HepG2 (cell line): ENCODE data around the gene MAP3K3. TPM values are rescaled to one million over a fixed set of nuclear protein-coding genes. Genes with fewer than 3 reads are reported as not detected.

Source experiments
- ATAC-seq: fragments of 200-7000 bp; cut with Tn5 transposase; 3 replicates; pipeline ENCODE4 v1.9.1; 2020; ENCODE audit warnings: mild to moderate bottlenecking, moderate library complexity
- BruUV-seq: library from RNA; stranded (reverse); fragments of 400-500 nt; replicated peaks from 2 replicates; lab custom pipeline; 2021; lab: Mats Ljungman, UMichigan
- CTCF ChIA-PET: fragments of 300-600 bp; formaldehyde crosslinking; extraction: SDS; loops from one replicate; lab custom pipeline; 2021; ENCODE audit warnings: low total read pairs, inconsistent platforms, low intra/inter-chr PET ratio; lab: Yijun Ruan, JAX
- POLR2A ChIA-PET: fragments of 350-600 bp; sonication (Branson Sonifier 250); formaldehyde crosslinking; loops from one replicate; lab custom pipeline; 2020; ENCODE audit warnings: antibody characterized with exemption, inconsistent platforms; lab: Yijun Ruan, JAX
- DNase-seq: peaks from one replicate; pipeline ENCODE4 v3.0.0-alpha.2; 2015; ENCODE audit warnings: low spot score
- FAIRE-seq: peaks from 3 replicates; lab custom pipeline; 2011; peaks lifted over from hg19 to GRCh38; lab: Jason Lieb, UNC
- H2AFZ ChIP-seq: one replicate; pipeline ENCODE4 v1.6.1; 2011; ENCODE audit warnings: low read length, inconsistent platforms
- H3K27ac ChIP-seq: fragments of 300-600 bp; 3 replicates; pipeline ENCODE4 v1.8.0; 2011; ENCODE audit warnings: mixed run types, mild to moderate bottlenecking, mixed read lengths, low read length, inconsistent platforms; ENCODE audit not compliant: insufficient read depth; ENCODE audit errors: extremely low read length
- H3K27me3 ChIP-seq, 2 experiments: fragments of 200-600 bp in 1 of 2; 2 replicates in 1 of 2; 3 replicates in 1 of 2; pipeline versions ENCODE4 v1.6.0 to v1.8.0; 2011; ENCODE audit warnings: low read length in 2 of 2, mild to moderate bottlenecking in 2 of 2, moderate library complexity in 2 of 2, inconsistent platforms in 1 of 2; ENCODE audit not compliant: insufficient read depth in 2 of 2, control insufficient read depth in 1 of 2
- H3K36me3 ChIP-seq, 2 experiments: fragments of 200-600 bp in 1 of 2; replicated peaks in 1 of 2; 2 replicates in 1 of 2; 3 replicates in 1 of 2; pipeline versions ENCODE4 v1.5.1 to v1.8.0; 2011; ENCODE audit warnings: low read length in 2 of 2, inconsistent platforms in 1 of 2; ENCODE audit not compliant: insufficient read depth in 2 of 2, control insufficient read depth in 1 of 2
- H3K4me1 ChIP-seq: 2 replicates; pipeline ENCODE4 v1.5.1; 2012; ENCODE audit warnings: low read length, inconsistent platforms; ENCODE audit not compliant: insufficient read depth
- H3K4me2 ChIP-seq: 2 replicates; pipeline ENCODE4 v1.6.0; 2011; ENCODE audit warnings: low read depth, low read length, inconsistent platforms
- H3K4me3 ChIP-seq, 3 experiments: fragments of 200-600 bp in 1 of 3; sonication (generic), shearing (Covaris generic) in 1 of 3; replicated peaks in 1 of 3; 2 replicates each; pipeline ENCODE4 v1.5.1; 2011 to 2016; ENCODE audit warnings: low read length in 3 of 3, inconsistent platforms in 2 of 3, low read depth in 2 of 3, mild to moderate bottlenecking in 2 of 3, control low read depth in 1 of 3, mixed read lengths in 1 of 3; ENCODE audit not compliant: insufficient read depth in 1 of 3
- H3K79me2 ChIP-seq: one replicate; pipeline ENCODE4 v1.6.1; 2011; ENCODE audit warnings: low read length, inconsistent platforms; ENCODE audit not compliant: insufficient read depth
- H3K9ac ChIP-seq: 2 replicates; pipeline ENCODE4 v1.6.0; 2011; ENCODE audit warnings: mild to moderate bottlenecking, low read depth, low read length, inconsistent platforms; ENCODE audit not compliant: insufficient read depth
- H3K9me3 ChIP-seq: 2 replicates; pipeline ENCODE4 v1.5.1; 2012; ENCODE audit warnings: mild to moderate bottlenecking, low read length
- H4K20me1 ChIP-seq: 2 replicates; pipeline ENCODE4 v1.6.0; 2011; ENCODE audit warnings: inconsistent platforms, mild to moderate bottlenecking, low read length, moderate library complexity; ENCODE audit not compliant: insufficient read depth
- ARNTL ChIP-seq: sonication (generic); formaldehyde crosslinking; IDR thresholded peaks from 2 replicates; pipeline ENCODE4 v1.4.0; 2020; ENCODE audit warnings: mild to moderate bottlenecking, missing genetic modification reagents
- HDAC6 ChIP-seq: fragments of 200-600 bp; sonication (generic); IDR thresholded peaks from 2 replicates; pipeline ENCODE4 v1.7.0; 2017; ENCODE audit warnings: mild to moderate bottlenecking, antibody characterized with exemption, low read length, low read depth
- HNRNPL ChIP-seq: fragments of 200-400 bp; formaldehyde crosslinking; IDR thresholded peaks from 2 replicates; pipeline ENCODE4 v1.6.1; 2017; ENCODE audit warnings: mild to moderate bottlenecking, low read depth, low read length
- PPARG ChIP-seq: conservative IDR thresholded peaks from 2 replicates; pipeline ENCODE4 v1.6.1; 2016; ENCODE audit warnings: missing biosample characterization, missing genetic modification reagents
- RNF2 ChIP-seq: fragments of 450-650 bp; conservative IDR thresholded peaks from 2 replicates; pipeline ENCODE4 v1.6.1; 2016; ENCODE audit warnings: low read depth
- SRY ChIP-seq: sonication (generic); formaldehyde crosslinking; IDR thresholded peaks from 2 replicates; pipeline ENCODE4 v1.8.0; 2022; ENCODE audit warnings: mild to moderate bottlenecking, missing genetic modification reagents
- SUZ12 ChIP-seq: fragments of 150-350 bp; IDR thresholded peaks from 2 replicates; pipeline ENCODE4 v1.6.1; 2014; ENCODE audit warnings: low read depth, low read length
- ZNF282 ChIP-seq: fragments of 450-650 bp; IDR thresholded peaks from 2 replicates; pipeline ENCODE4 v1.6.1; 2018; ENCODE audit not compliant: partially characterized antibody
- ZSCAN22 ChIP-seq: sonication (generic); formaldehyde crosslinking; IDR thresholded peaks from 2 replicates; pipeline ENCODE4 v1.4.0; 2020; ENCODE audit warnings: mild to moderate bottlenecking, missing genetic modification reagents
- whole genome bisulfite sequencing: methylation state at CpG from one replicate; pipeline ENCODE4 v1.1.6; 2017; ENCODE audit warnings: low lambda C conversion rate; 5-methylcytosine and 5-hydroxymethylcytosine counted together
- in situ Hi-C: cut with HindIII; loops from 2 replicates; pipeline ENCODE4 v1.10.0; 2017; ENCODE audit warnings: low pct_unique_long_range_greater_than_20kb; ENCODE audit not compliant: extremely low pct_ligation_motif_present
- intact Hi-C: fragments of 100-400 bp; cut with micrococcal nuclease; formaldehyde crosslinking; loops from one replicate; pipeline ENCODE4 v1.10.0; 2022; ENCODE audit not compliant: unreplicated experiment
- polyA plus RNA-seq, 8 experiments: library from polyadenylated mRNA; depleted of rRNA in 3 of 8; stranded (reverse) in 7 of 8; unstranded in 1 of 8; fragments of >200 nt; fragmentation: Illumina TruSeq in 4 of 8; extraction: Trizol in 4 of 8; gene quantifications; 2 replicates each; pipeline versions ENCODE4 v1.2.1 to v1.2.3, GENCODE V29; 2011 to 2016; ENCODE audit warnings: low read depth in 4 of 8, missing spikeins in 1 of 8, mixed read lengths in 1 of 8; ENCODE audit not compliant: insufficient read depth in 1 of 8
- total RNA-seq, 5 experiments: library from RNA; depleted of rRNA; stranded (reverse); fragments of >200 nt; fragmentation: Illumina TruSeq; extraction: Trizol; gene quantifications; 2 replicates each; pipeline ENCODE4 v1.2.3, GENCODE V29; 2016; ENCODE audit warnings: low read depth in 1 of 5
- TF ChIP-seq, protein P1 (sequence below): sonication (generic); formaldehyde crosslinking; IDR thresholded peaks from 2 replicates; pipeline ENCODE4 v1.4.0; 2020; ENCODE audit warnings: missing genetic modification reagents
- TF ChIP-seq, protein P2 (sequence below): sonication (generic); formaldehyde crosslinking; conservative IDR thresholded peaks from 2 replicates; pipeline ENCODE4 v1.4.0; 2020; ENCODE audit warnings: missing genetic modification reagents

MAP3K3 gene
- total and polyA plus RNA-seq, 2 of the 13 experiments (the other 11 are each of a cell fraction or from before 2014, with no cell fraction given) = 17.7 to 21.8 TPM

DNA sequence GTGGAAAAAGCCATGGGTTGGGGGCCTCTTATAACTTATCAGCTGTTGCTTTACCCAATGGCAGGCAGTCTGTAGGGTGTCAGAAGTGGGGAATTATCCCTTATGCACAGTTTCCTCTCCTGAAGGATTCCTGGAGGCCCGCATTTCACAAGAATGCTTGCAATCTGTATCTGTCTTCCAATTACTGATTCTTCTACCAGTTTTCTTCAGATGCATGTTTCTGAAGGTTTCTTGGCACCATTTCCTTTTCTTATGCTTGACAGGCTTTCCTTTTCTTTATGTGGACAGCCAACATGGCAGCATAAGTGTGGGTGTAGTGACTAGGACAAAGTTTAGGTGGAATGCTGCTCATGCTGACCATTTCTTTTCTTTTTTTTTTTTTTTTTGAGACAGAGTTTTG lies 36.1 kb downstream of the MAP3K3 start:
- H3K4me2 ChIP-seq = no peak overlapping the region
- TF ChIP-seq SRY (CRISPR knock-in tag) = no peak
- TF ChIP-seq HDAC6 = no peak
- TF ChIP-seq, protein P1, sequence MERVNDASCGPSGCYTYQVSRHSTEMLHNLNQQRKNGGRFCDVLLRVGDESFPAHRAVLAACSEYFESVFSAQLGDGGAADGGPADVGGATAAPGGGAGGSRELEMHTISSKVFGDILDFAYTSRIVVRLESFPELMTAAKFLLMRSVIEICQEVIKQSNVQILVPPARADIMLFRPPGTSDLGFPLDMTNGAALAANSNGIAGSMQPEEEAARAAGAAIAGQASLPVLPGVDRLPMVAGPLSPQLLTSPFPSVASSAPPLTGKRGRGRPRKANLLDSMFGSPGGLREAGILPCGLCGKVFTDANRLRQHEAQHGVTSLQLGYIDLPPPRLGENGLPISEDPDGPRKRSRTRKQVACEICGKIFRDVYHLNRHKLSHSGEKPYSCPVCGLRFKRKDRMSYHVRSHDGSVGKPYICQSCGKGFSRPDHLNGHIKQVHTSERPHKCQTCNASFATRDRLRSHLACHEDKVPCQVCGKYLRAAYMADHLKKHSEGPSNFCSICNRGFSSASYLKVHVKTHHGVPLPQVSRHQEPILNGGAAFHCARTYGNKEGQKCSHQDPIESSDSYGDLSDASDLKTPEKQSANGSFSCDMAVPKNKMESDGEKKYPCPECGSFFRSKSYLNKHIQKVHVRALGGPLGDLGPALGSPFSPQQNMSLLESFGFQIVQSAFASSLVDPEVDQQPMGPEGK = no peak
- no peak for TF ChIP-seq PPARG
- TF ChIP-seq ARNTL (CRISPR knock-in tag) = no peak
- no peak for TF ChIP-seq ZNF282
- TF ChIP-seq SUZ12 = no peak
- no peak for TF ChIP-seq HNRNPL
- TF ChIP-seq, protein P2, sequence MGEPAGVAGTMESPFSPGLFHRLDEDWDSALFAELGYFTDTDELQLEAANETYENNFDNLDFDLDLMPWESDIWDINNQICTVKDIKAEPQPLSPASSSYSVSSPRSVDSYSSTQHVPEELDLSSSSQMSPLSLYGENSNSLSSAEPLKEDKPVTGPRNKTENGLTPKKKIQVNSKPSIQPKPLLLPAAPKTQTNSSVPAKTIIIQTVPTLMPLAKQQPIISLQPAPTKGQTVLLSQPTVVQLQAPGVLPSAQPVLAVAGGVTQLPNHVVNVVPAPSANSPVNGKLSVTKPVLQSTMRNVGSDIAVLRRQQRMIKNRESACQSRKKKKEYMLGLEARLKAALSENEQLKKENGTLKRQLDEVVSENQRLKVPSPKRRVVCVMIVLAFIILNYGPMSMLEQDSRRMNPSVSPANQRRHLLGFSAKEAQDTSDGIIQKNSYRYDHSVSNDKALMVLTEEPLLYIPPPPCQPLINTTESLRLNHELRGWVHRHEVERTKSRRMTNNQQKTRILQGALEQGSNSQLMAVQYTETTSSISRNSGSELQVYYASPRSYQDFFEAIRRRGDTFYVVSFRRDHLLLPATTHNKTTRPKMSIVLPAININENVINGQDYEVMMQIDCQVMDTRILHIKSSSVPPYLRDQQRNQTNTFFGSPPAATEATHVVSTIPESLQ (CRISPR knock-in tag) = no peak
- TF ChIP-seq ZSCAN22 (CRISPR knock-in tag) = no peak
- no peak for TF ChIP-seq RNF2
- TF ChIP-seq, all 625 proteins: peak for 0
- H3K9me3 ChIP-seq = no peaks in the 10 kb centered on the region
- H3K36me3 ChIP-seq = peaks cover 13 to 32% of the 10 kb centered on the region in 2 experiments
- no peaks in the 10 kb centered on the region for H4K20me1 ChIP-seq
- no TSS peak for BruUV-seq
- H3K79me2 ChIP-seq = no peaks in the 10 kb centered on the region
- intact Hi-C loops = no loop called here
- no peaks in the 10 kb centered on the region for H3K4me1 ChIP-seq
- no peak overlapping the region for H2AFZ ChIP-seq
- H3K9ac ChIP-seq = no peak overlapping the region
- no peak overlapping the region for H3K4me3 ChIP-seq
- FAIRE-seq (no peak), ATAC-seq (no peak), DNase-seq (no peak)
- in situ Hi-C loops = no loop called here
- ChIA-PET CTCF (no interaction called here), POLR2A (no interaction called here)
- 97% methylated on average over 1 of the region's 1 CpG for WGBS
- H3K27me3 ChIP-seq = no peaks in the 10 kb centered on the region
- no peak overlapping the region for H3K27ac ChIP-seq
